Gastroesophageal sphincter (tissue), 3 donors: ENCODE measurements around the gene FAM114A2.

Source experiments
- CTCF ChIP-seq, 4 experiments: fragments of 200-600 bp in 2 of 4; fragments of 450-650 bp in 2 of 4; sonication (generic) in 1 of 4; IDR thresholded peaks; one replicate each; pipeline ENCODE4 v1.5.1; 2017 to 2019; ENCODE audit warnings: antibody characterized with exemption in 4 of 4, mild to moderate bottlenecking in 2 of 4, moderate library complexity in 2 of 4
- EP300 ChIP-seq: sonication (generic); formaldehyde crosslinking; IDR thresholded peaks from one replicate; pipeline ENCODE4 v1.6.1; 2017; ENCODE audit warnings: antibody characterized with exemption, mild to moderate bottlenecking
- POLR2A ChIP-seq, 2 donors: fragments of 450-650 bp; IDR thresholded peaks; one replicate each; pipeline ENCODE4 v1.6.1; 2017; ENCODE audit warnings: antibody characterized with exemption in 2 of 2, mild to moderate bottlenecking in 2 of 2, moderate library complexity in 1 of 2
- POLR2AphosphoS5 ChIP-seq: sonication (generic); formaldehyde crosslinking; IDR thresholded peaks from one replicate; pipeline ENCODE4 v1.6.1; 2017; ENCODE audit warnings: antibody characterized with exemption

- TF ChIP-seq POLR2A (IDR thresholded peaks at IDR 0.05) (no peak), CTCF (IDR thresholded peaks at IDR 0.05) (no peak), EP300 (no peak), POLR2AphosphoS5 (no peak)
Measured at GRCh38 chr5:153979028-153979783, 59.5 kb downstream of the FAM114A2 start.
